GM12891 (cell line): Measurements from ENCODE around the gene DGCR6. TPM values are rescaled to one million over a fixed set of nuclear protein-coding genes. Genes with fewer than 3 reads are reported as not detected.
A peak's percentile ranks its signal among the peaks of the same experiment; 100 is the strongest.
"Not testable (repeated sequence)": the region's sequence is repeated elsewhere in the genome, so short reads cannot be mapped to it uniquely, and the experiment has no call there.

ENCODE experiments used
- DNase-seq: peaks from one replicate; pipeline ENCODE4 v3.0.0; 2011; ENCODE audit warnings: low spot score; ENCODE audit not compliant: insufficient read length
- FAIRE-seq: peaks from 2 replicates; lab custom pipeline; 2011; peaks lifted over from hg19 to GRCh38; lab: Jason Lieb, UNC
- PAX5 ChIP-seq: IDR thresholded peaks from 2 replicates; pipeline ENCODE4 v1.6.1; 2011; ENCODE audit warnings: low read length, moderate library complexity, mild to moderate bottlenecking; ENCODE audit not compliant: insufficient read depth, severe bottlenecking
- POLR2A ChIP-seq: IDR thresholded peaks from 2 replicates; pipeline ENCODE4 v1.6.1; 2011; ENCODE audit warnings: low read depth, low read length, control low read depth
- POLR2AphosphoS5 ChIP-seq: IDR thresholded peaks from 2 replicates; pipeline ENCODE4 v1.6.1; 2011; ENCODE audit warnings: low read depth, low read length, control low read depth
- POU2F2 ChIP-seq: IDR thresholded peaks from 2 replicates; pipeline ENCODE4 v1.6.1; 2011; ENCODE audit warnings: low read depth, mild to moderate bottlenecking, control low read depth, low read length, moderate library complexity
- SPI1 ChIP-seq: IDR thresholded peaks from 2 replicates; pipeline ENCODE4 v1.6.1; 2011; ENCODE audit warnings: low read depth, low read length, control low read depth
- TAF1 ChIP-seq: IDR thresholded peaks from 2 replicates; pipeline ENCODE4 v1.6.1; 2011; ENCODE audit warnings: low read depth, low read length, control low read depth
- polyA plus RNA-seq: library from polyadenylated mRNA; unstranded; fragments of >200 nt; gene quantifications from one replicate; pipeline ENCODE4 v1.2.1, GENCODE V29; 2012; ENCODE audit warnings: low read depth, missing spikeins, inconsistent platforms; ENCODE audit not compliant: missing spikeins

Gene DGCR6
- polyA plus RNA-seq = 0.18 TPM

DNA sequence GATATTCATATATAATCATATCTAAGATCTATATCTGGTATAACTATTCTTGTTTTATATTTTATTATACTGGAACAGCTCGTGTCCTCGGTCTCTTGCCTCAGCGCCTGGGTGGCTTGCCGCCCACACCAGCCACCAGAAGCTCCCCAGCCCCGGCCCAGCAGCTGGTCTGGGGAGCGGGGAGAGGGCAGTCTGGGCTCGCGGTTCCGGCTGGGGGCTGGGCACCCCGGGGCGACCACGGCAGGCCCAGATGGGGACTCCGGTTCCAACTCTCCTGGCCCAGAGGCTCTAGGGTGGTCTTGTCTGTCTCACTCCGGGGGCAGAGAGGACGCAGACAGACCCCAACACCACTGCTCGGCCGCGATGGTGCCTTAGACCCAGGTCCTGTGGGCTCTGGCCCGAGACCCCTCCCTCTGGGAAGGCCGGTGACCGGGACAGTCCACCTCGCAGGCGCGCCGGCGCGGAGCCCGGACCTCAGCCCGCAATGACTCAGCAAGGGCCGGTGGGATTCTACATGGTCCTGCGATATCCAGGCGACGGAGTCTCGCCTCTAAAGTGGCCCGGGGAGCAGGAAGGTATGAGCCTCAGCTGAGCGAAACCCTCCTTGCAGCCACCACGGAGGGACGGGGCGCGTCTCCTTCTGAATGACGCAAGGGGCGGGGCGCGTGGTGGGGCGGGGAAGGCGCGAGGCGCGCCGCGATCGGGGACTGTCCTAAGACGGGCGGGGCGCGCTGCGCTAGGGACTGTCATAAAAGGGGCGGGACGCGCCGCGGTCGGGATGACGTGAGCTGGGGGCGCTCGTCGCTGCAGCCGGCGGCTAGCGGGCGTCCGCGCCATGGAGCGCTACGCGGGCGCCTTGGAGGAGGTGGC, at the start of gene DGCR6:
TSS of gene DGCR6 (plus strand) at position 781 of the 870 bp plus-strand sequence. CDS start at position 836, 55 bp downstream.
- FAIRE-seq (peak; percentile 98), DNase-seq (no peak)
- TF ChIP-seq POU2F2 = no peak
- TF ChIP-seq POLR2A = no peak
- no peak for TF ChIP-seq POLR2AphosphoS5
- no peak for TF ChIP-seq PAX5
- no peak for TF ChIP-seq TAF1
- TF ChIP-seq SPI1 = no peak

DNA sequence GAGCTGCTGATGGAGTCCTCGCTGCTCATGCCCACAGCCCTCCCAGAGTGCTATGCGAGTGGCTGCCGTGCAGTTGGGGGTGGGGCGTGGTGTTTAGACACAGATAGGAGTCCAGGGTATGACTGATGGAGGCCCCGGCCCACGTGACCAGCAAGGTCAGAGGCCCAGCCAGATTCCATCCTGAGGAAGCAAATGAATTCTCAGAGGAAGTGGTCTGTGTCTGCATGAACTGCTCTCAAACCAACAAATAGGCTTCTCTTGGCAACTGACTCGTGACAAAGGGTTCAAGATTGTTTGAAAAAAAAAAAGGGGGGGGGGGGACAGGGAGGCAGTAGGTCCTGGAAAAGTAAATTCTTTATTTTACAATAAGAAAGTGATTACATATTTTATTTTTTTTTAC, 46.8 kb upstream of the DGCR6 start:
- DNase-seq, FAIRE-seq: not testable (repeated sequence)

DNA sequence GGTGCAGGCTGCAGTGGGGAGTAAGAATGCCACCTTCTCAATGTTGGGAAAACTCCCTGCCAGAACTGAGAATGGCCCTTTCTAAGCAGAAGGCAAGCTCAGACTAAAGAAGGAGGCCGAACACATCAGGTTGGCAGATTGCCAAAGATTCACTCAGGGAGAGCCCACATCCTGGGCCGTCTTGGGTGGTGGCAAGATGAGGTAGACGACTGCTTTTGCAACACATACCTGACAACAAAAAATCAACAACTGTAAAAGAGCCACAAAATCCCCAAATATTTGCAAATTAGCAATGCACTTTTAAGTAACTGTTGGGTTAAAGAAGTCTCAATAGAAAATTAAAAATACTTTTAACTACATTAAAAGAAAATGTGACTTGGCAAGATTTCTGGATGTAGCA, 24.9 kb upstream of the DGCR6 start:
- DNase-seq, FAIRE-seq: not testable (repeated sequence)

DNA sequence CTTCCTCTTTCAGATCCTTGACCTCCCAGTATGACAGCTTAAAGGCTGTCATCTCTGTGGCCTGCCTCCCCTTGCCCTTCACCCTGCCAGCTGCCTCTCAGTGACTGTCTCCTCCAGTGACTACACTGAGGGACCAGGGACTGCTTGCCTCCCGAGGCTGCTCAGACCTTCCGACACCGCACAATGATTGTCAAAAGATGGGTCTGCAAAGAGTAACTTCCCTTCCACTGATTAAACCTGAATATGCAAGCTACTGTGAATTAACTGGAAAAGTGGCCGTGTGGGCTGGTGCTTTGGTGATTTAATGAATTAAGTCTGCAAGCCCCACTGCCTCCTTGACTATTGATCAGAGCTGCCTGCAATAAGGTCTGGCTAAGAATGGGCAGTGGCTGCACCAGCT, 21.7 kb upstream of the DGCR6 start:
- not testable (repeated sequence) for FAIRE-seq

DNA sequence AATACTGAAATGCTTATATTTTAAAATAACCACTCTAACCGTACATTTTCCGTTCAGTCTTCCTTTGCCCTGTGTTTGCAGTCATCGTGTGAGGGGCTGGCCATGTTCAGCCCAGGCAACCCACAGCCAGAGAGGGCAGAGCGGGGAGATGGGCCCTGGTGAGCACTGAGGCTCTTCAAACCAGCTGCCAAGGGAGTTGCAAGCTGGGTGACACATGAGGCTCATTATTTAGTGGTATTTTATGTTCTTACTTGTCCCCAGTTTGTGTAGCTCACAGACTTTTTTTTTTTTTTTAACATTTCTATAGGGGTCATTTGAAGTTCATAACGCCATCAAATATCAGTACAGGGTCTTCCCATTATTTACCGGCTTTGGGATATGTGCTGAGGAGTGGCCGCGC, 18.0 kb upstream of the DGCR6 start:
- FAIRE-seq (no peak), DNase-seq (no peak)
- TF ChIP-seq POLR2A = no peak

More for the DNA sequence above, 21.7 kb upstream of the DGCR6 start:
- not testable (repeated sequence) for DNase-seq

DNA sequence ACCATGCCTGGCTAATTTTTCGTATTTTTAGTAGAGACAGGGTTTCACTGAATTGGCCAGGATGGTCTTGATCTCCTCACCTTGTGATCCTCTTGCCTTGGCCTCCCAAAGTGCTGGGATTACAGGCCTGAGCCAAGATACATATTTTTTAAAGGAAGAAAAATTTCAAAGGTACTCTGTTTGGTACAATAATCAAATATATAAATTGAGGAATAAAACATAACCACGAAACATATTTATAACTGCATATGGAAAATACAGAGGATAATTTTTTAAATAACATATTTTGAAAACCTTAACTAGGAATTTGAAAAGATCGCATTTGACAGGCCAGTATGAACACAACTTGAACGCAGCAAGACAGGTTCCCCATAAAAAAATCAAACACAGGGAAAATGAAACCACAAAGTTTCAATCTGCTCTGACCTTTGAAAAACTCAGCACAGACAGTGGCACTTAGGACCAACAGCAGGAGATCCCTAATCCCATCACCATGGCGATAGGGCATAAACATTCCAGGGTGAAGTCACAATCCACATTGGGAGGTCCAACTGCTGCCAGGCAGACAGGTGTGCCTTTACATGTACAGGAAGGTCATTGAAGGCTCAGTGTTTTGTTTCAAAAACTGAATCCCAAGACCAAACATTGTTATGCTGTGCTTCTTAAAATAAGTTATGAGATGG, 15.5 kb upstream of the DGCR6 start:
- FAIRE-seq = peak; percentile 100
- not testable (repeated sequence) for DNase-seq

DNA sequence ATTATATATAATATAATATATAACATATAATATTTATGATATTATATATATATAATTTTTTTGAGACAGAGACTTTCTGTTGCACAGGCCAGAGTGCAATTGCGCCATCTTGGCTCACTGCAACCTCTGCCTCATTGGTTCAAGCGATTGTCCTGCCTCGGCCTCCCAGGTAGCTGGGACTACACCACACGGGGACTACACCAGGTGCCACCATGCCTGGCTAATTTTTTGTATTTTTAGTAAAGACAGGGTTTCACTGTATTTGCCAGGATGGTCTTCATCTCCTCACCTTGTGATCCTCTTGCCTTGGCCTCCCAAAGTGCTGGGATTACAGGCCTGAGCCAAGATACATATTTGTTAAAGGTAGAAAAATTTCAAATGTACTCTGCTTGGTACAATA, 12.3 kb upstream of the DGCR6 start:
- not testable (repeated sequence) for DNase-seq, FAIRE-seq

DNA sequence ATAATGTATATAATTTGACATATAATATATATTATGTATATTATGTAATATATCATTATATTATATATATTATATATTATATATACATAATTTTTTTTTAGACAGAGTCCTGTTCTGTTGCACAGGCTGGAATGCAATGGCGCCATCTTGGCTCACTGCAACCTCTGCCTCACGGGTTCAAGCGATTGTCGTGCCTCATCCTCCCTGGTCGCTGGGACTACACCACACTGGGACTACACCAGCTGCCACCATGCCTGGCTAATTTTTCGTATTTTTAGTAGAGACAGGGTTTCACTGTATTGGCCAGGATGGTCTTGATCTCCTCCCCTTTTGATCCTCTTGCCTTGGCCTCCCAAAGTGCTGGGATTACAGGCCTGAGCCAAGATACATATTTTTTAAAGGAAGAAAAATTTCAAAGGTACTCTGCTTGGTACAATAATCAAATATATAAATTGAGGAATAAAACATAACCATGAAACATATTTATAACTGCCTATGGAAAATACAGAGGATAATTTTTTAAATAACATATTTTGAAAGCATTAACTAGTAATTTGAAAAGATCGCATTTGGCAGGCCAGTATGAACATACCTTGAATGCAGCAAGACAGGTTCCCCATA, 10.0 kb upstream of the DGCR6 start:
- DNase-seq = not testable (repeated sequence)
- FAIRE-seq = peak; percentile 100

DNA sequence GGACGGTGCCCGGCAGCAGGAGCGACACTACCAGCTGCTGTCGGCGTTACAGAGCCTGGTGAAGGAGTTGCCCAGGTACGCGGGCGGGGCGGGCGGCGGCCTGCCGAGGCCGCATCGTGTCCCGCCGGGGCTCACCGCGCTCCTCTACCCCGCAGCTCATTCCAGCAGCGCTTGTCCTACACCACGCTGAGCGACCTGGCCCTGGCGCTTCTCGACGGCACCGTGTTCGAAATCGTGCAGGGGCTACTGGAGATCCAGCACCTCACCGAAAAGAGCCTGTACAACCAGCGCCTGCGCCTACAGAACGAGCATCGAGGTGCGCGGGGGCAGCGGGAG, 258 bp downstream of the DGCR6 start:
- not testable (repeated sequence) for DNase-seq, FAIRE-seq

DNA sequence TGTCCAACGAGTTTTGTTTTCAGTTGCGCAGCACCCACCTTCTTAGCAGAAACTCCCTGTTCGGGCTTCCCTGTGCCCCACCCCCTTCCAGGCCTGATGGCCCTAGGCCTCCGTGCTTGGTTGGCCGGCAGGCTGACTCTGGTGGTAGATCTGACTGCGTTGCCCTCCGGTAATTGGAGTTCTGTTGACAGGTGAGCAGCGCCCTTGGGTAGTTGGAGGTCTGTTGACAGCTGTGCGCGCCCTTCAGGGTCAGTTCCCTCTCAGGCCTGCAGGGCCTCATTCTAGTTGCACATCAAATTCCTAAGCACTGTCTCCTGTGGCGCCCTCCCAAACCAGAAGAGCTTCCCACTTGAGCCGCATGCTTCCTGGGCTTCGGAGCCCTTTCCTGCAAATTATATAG, 776 bp downstream of the DGCR6 start:
- TF ChIP-seq POLR2A (no peak), TAF1 (no peak), POLR2AphosphoS5 (no peak), SPI1 (no peak), POU2F2 (no peak), PAX5 (no peak)
- FAIRE-seq = no peak
- DNase-seq = no peak

DNA sequence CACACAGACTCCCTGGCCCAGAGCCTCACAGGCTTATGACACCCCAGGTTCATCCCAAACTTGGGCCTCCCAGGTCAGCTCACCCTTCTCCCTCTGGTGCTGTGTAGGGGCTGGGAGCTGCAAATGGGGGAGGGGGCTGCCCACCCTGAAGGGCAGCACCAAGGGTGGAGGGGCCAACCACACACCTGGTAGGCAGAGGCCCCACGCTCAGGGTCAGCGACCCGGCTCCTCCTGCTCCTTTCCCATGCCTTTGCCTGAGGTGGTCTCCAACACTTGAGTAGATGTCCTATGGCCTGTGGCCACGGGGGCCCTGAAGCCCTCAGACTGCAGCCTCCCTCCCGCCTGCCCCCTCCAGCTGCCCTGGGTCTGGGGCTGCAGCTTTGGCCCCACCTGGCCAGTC, 3.4 kb downstream of the DGCR6 start:
- no peak for TF ChIP-seq POLR2A
- no peak for TF ChIP-seq POLR2AphosphoS5
- TF ChIP-seq SPI1 = no peak
- no peak for TF ChIP-seq POU2F2
- TF ChIP-seq TAF1 = no peak
- TF ChIP-seq PAX5 = no peak
- no peak for DNase-seq
- no peak for FAIRE-seq

DNA sequence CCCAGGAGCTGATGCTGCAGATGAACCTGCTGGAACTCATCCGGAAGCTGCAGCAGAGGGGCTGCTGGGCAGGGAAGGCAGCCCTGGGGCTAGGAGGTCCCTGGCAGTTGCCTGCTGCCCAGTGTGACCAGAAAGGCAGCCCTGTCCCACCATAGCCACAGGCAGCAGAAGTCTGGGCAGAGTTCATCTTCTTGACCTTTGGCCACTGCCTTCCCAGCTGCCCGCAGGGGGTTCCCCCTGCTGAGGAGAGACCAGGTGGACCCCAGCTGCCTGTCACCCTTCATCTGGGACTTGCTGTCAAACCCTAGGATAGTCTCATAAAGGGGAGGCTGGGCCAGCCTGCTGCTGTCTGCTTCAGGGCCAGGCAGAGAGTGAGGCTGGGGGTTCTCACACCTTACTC, 5.4 kb downstream of the DGCR6 start:
- peak; percentile 82 for FAIRE-seq
- DNase-seq = not testable (repeated sequence)

DNA sequence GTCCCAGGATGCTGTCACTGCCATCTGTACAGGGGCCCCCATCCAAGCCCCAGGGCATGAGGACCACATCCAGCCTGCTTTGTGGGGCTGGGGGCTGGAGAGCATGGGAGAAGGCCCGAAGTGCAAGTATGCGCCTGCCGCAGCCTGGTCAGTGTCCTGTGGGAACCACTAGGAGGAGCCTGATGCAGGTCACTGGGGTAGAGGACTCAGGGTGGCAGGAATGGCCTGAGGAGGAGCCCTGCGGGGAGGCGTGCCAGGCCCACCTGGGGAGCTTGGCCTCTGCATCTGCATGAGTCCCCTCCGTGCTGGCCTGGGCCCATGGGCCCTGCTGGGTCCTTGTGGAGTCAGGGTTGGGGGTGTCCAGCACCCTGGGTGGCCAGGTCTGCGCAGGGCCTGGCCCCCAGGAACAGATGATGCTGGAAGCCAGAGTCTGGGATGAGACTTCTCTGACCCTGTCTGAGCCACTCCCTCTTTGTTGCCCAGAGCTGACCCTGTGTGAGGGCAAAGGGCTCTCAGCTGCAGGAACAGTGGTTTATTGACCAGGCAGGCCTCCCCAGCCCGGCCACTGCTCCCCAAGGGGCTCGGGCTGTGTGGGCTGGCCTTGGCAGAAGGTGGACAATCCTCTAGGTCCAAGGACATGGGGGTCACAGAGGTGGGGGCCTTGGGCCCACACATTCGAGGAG, 6.3 kb downstream of the DGCR6 start:
- not testable (repeated sequence) for DNase-seq, FAIRE-seq

DNA sequence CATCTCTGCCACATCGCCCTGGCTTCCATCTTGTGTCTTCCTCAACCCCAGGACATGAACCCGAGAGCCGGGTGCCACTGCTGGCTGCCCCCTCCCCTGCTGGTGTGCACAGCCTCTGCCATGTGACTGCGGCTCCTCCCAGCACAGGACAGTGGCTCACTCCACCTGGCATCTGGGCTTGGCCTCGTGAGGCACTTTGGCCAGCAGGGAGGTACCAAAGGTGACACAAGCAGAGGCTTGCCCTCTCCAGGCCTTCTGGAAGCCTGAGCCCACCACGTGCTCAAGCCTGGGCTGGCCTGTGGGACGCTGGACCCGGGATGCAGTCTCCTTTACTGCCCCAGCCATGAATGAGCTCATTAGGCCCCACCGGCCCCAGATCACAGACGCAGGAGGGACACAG, 8.4 kb downstream of the DGCR6 start:
- not testable (repeated sequence) for FAIRE-seq, DNase-seq

DNA sequence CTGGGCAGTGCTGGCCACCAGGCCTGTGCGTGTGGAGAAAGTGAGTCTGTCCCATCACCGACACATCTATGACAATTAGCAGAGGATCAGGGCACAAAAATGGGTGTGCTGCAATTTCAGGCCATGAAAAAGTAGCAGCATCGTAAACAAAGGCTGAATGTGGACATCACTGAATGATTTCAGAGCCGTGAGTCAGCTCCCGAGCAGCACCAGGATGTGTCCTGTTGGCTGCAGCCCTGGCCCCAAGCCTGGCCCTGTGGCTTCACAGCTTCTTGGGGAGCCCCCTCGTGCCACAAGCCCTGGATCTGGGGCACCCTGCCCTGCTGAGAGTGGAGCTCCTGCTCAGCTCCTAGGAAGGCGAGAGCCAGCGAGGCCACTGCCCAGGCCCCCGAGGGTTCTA, 9.4 kb downstream of the DGCR6 start:
- not testable (repeated sequence) for FAIRE-seq, DNase-seq

DNA sequence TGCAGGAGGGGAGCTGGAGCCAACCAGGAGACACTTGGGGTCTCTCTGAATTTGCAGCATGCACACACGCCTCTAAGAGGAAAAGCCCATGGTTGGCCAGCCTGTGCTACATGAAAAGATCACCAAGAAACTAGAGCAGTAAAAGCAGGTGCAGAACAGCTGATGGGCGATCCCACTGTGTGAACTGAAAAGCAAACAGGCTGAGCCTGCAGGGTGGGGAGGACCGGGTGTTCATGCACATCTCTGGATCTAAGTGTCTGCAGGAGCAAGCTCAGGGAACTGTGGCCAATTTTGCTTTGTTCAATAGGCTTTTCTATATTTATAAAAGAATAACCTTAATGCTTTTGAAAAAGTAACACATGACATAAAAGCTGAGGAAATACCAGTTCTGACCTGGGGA, 11.7 kb downstream of the DGCR6 start:
- not testable (repeated sequence) for DNase-seq, FAIRE-seq

DNA sequence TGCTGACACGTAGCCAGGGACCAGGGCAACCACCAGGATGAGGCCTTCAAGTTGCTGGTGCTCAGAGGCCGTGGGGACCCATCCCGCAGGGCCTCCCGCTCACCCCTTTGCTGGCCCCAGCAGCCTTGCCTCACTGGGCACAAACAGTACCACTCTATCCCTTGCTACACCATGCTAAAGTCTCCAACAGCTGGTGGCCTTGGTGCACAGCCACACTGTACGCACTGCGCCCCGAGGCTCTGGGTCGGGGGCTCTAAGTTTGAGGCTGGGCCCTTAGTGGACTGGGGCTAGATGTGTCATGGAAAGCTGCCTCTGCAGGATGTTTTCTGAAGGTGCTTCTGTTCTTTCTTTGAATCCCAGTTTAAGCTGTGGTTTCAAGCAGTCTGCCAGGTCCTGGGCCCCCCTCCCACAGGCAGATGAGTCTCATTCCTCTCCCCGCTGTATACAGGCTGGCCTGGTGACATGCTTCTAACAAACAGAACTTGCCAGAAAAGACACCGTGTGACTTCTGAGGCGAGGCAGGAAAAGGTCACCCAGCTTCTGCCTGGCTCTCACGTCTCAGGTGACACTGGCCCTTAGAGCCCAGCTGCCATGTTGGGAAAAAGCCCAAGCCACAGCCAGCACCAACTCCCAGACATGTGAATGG, 14.3 kb downstream of the DGCR6 start:
- FAIRE-seq, DNase-seq: not testable (repeated sequence)
